ENCODE data around the gene WDR75. TPM values are rescaled to one million over a fixed set of nuclear protein-coding genes. Genes with fewer than 3 reads are reported as not detected.

WDR75 gene
- total and polyA plus RNA-seq, 2 of the 13 experiments (the other 11 are each of a cell fraction or from before 2014, with no cell fraction given): 63.0 to 74.1 TPM

DNA sequence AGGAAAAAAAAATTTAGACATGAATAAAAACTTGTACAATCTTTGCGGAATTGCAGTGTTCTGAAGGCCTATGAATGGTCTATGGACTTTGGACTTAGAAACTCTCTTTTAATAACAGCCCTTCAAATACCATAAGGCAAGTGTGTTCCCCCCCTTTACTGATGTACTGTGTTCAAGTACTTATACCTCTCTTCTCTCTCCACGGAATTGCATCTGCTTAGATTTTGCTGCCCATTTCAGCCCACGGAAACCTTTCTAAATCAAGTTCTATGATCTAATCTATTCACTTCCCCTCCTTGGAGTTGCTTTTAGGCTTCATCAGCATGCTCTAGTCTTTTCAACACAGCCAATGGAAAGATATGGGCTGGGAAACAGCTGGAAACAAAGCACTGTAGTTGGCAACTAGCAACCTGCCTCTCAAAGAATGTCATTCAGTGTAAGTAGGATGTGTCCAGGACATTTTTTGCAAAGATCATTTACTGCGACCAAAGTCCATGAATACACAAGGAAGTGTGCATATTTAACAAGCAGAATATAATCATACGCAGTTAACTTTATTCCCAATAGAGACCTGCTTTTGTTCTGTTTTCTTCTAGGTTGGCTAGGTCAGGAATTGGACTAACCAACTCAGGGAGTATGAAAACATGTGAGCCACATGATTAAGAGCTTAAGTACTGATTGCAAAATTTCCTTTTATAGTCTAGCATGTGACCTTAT, 81.3 kb downstream of the WDR75 start (continued):
- TF ChIP-seq ZNF577 (CRISPR knock-in tag; IDR thresholded peaks at IDR 0.05; ENCODE audit: borderline replicate concordance, low read depth) (no peak), PITX1 (CRISPR knock-in tag; IDR thresholded peaks at IDR 0.05) (no peak), ZNF430 (CRISPR knock-in tag; IDR thresholded peaks at IDR 0.05) (no peak), ZNF30 (CRISPR knock-in tag; IDR thresholded peaks at IDR 0.05) (no peak), SYNCRIP (IDR thresholded peaks at IDR 0.05; ENCODE audit: insufficient read depth, low read depth, low read length) (no peak), ZNF230 (CRISPR knock-in tag; IDR thresholded peaks at IDR 0.05) (no peak), CREM (IDR thresholded peaks at IDR 0.05) (peak; percentile 9; the same call in 1 of the 2 replicates), CREM (CRISPR knock-in tag; IDR thresholded peaks at IDR 0.05) (no peak), ISX (CRISPR knock-in tag; conservative IDR thresholded peaks at IDR 0.05) (no peak), NFKB2 (CRISPR knock-in tag; IDR thresholded peaks at IDR 0.05; ENCODE audit: borderline replicate concordance) (no peak), ZNF263 (CRISPR knock-in tag; IDR thresholded peaks at IDR 0.05) (no peak), HDAC6 (IDR thresholded peaks at IDR 0.05; ENCODE audit: low read depth, low read length) (no peak), ZKSCAN5 (CRISPR knock-in tag; IDR thresholded peaks at IDR 0.05) (no peak)
- TF ChIP-seq, protein P1, sequence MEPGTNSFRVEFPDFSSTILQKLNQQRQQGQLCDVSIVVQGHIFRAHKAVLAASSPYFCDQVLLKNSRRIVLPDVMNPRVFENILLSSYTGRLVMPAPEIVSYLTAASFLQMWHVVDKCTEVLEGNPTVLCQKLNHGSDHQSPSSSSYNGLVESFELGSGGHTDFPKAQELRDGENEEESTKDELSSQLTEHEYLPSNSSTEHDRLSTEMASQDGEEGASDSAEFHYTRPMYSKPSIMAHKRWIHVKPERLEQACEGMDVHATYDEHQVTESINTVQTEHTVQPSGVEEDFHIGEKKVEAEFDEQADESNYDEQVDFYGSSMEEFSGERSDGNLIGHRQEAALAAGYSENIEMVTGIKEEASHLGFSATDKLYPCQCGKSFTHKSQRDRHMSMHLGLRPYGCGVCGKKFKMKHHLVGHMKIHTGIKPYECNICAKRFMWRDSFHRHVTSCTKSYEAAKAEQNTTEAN (CRISPR knock-in tag; conservative IDR thresholded peaks at IDR 0.05): no peak
- TF ChIP-seq, protein P2, sequence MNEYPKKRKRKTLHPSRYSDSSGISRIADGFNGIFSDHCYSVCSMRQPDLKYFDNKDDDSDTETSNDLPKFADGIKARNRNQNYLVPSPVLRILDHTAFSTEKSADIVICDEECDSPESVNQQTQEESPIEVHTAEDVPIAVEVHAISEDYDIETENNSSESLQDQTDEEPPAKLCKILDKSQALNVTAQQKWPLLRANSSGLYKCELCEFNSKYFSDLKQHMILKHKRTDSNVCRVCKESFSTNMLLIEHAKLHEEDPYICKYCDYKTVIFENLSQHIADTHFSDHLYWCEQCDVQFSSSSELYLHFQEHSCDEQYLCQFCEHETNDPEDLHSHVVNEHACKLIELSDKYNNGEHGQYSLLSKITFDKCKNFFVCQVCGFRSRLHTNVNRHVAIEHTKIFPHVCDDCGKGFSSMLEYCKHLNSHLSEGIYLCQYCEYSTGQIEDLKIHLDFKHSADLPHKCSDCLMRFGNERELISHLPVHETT (CRISPR knock-in tag; conservative IDR thresholded peaks at IDR 0.05): no peak
- TF ChIP-seq, protein P3, sequence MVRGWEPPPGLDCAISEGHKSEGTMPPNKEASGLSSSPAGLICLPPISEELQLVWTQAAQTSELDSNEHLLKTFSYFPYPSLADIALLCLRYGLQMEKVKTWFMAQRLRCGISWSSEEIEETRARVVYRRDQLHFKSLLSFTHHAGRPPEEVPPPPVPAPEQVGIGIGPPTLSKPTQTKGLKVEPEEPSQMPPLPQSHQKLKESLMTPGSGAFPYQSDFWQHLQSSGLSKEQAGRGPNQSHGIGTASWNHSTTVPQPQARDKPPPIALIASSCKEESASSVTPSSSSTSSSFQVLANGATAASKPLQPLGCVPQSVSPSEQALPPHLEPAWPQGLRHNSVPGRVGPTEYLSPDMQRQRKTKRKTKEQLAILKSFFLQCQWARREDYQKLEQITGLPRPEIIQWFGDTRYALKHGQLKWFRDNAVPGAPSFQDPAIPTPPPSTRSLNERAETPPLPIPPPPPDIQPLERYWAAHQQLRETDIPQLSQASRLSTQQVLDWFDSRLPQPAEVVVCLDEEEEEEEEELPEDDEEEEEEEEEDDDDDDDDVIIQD (CRISPR knock-in tag; IDR thresholded peaks at IDR 0.05; ENCODE audit: low read depth): peak; percentile 68; the same call in 1 of the 2 replicates
- TF ChIP-seq, protein P4, sequence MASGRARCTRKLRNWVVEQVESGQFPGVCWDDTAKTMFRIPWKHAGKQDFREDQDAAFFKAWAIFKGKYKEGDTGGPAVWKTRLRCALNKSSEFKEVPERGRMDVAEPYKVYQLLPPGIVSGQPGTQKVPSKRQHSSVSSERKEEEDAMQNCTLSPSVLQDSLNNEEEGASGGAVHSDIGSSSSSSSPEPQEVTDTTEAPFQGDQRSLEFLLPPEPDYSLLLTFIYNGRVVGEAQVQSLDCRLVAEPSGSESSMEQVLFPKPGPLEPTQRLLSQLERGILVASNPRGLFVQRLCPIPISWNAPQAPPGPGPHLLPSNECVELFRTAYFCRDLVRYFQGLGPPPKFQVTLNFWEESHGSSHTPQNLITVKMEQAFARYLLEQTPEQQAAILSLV (CRISPR knock-in tag; IDR thresholded peaks at IDR 0.05; ENCODE audit: borderline replicate concordance): no peak
- TF ChIP-seq, protein P5, sequence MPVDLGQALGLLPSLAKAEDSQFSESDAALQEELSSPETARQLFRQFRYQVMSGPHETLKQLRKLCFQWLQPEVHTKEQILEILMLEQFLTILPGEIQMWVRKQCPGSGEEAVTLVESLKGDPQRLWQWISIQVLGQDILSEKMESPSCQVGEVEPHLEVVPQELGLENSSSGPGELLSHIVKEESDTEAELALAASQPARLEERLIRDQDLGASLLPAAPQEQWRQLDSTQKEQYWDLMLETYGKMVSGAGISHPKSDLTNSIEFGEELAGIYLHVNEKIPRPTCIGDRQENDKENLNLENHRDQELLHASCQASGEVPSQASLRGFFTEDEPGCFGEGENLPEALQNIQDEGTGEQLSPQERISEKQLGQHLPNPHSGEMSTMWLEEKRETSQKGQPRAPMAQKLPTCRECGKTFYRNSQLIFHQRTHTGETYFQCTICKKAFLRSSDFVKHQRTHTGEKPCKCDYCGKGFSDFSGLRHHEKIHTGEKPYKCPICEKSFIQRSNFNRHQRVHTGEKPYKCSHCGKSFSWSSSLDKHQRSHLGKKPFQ (CRISPR knock-in tag; IDR thresholded peaks at IDR 0.05; ENCODE audit: insufficient replicate concordance): no peak
